ENCODE measurements around the gene SLC16A2. TPM values are rescaled to one million over a fixed set of nuclear protein-coding genes. Genes with fewer than 3 reads are reported as not detected.
"Not testable (repeated sequence)": the region's sequence is repeated elsewhere in the genome, so short reads cannot be mapped to it uniquely, and the experiment has no call there.

SLC16A2 gene
- total RNA-seq, 4 donors from 2014 or later = 6.4 to 12.1 (median 9.4) TPM

GRCh38 chrX:74449937-74450330, 28.6 kb downstream of the SLC16A2 start:
- H3K4me3 ChIP-seq = no peak overlapping the region
- WGBS, 2 donors (ENCODE audit: low coverage in 1 of 2) = 80 to 100% methylated on average over 1 of the region's 3 CpGs
- no peaks in the 10 kb centered on the region for H3K36me3 ChIP-seq
- no peaks in the 10 kb centered on the region for H3K4me1 ChIP-seq
- no peak overlapping the region for H3K27ac ChIP-seq
- H3K9me3 ChIP-seq = no peaks in the 10 kb centered on the region
- TF ChIP-seq POLR2AphosphoS5 (IDR thresholded peaks at IDR 0.05) = no peak
- no peak for TF ChIP-seq EP300 (IDR thresholded peaks at IDR 0.05)
- no peak for TF ChIP-seq CTCF (IDR thresholded peaks at IDR 0.05)
- TF ChIP-seq POLR2A (IDR thresholded peaks at IDR 0.05) = no peak
- no peaks in the 10 kb centered on the region for H3K27me3 ChIP-seq
- ATAC-seq = no peak

- Histone ChIP-seq H3K27me3 (no peaks in the 10 kb centered on the region), H3K4me3 (no peak overlapping the region), H3K36me3 (no peaks in the 10 kb centered on the region), H3K4me1 (no peaks in the 10 kb centered on the region), H3K9me3 (no peaks in the 10 kb centered on the region), H3K27ac (no peak overlapping the region)
- peak; percentile 73 for ATAC-seq
- TF ChIP-seq POLR2A (IDR thresholded peaks at IDR 0.05) (no peak), POLR2AphosphoS5 (IDR thresholded peaks at IDR 0.05) (peak; percentile 37)
- 8 to 36% methylated on average over 1 of the region's 1 CpG for WGBS, 2 donors (ENCODE audit: low coverage in 1 of 2)
Measured at GRCh38 chrX:74450803-74451449, 29.6 kb downstream of the SLC16A2 start.

- WGBS, 2 donors (ENCODE audit: low coverage in 1 of 2) = 60 to 74% methylated on average over 2 to 5 of the region's 5 CpGs
- Histone ChIP-seq H3K36me3 (no peaks in the 10 kb centered on the region), H3K4me1 (no peaks in the 10 kb centered on the region), H3K27me3 (no peaks in the 10 kb centered on the region), H3K9me3 (no peaks in the 10 kb centered on the region), H3K27ac (no peak overlapping the region), H3K4me3 (no peak overlapping the region)
- TF ChIP-seq POLR2A (IDR thresholded peaks at IDR 0.05) = no peak
- TF ChIP-seq EP300 (IDR thresholded peaks at IDR 0.05) = no peak
- no peak for TF ChIP-seq CTCF (IDR thresholded peaks at IDR 0.05)
- no peak for TF ChIP-seq POLR2AphosphoS5 (IDR thresholded peaks at IDR 0.05)
- ATAC-seq = no peak
Measured at GRCh38 chrX:74451450-74452198, 30.3 kb downstream of the SLC16A2 start.

GRCh38 chrX:74452199-74452481, 30.8 kb downstream of the SLC16A2 start:
- H3K27ac ChIP-seq = no peak overlapping the region
- H3K4me1 ChIP-seq = no peaks in the 10 kb centered on the region
- WGBS, 2 donors (ENCODE audit: low coverage in 1 of 2) = 60% methylated on average over 2 of the region's 2 CpGs; no CpG with 5 or more reads in 1 of the 2 donors
- no peak for ATAC-seq
- H3K4me3 ChIP-seq = no peak overlapping the region
- H3K9me3 ChIP-seq = no peaks in the 10 kb centered on the region
- no peaks in the 10 kb centered on the region for H3K36me3 ChIP-seq
- TF ChIP-seq POLR2A (IDR thresholded peaks at IDR 0.05) (no peak), POLR2AphosphoS5 (IDR thresholded peaks at IDR 0.05) (no peak)
- no peaks in the 10 kb centered on the region for H3K27me3 ChIP-seq

GRCh38 chrX:74453178-74453577, 31.9 kb downstream of the SLC16A2 start:
- no peaks in the 10 kb centered on the region for H3K36me3 ChIP-seq
- no peaks in the 10 kb centered on the region for H3K9me3 ChIP-seq
- H3K27ac ChIP-seq = no peak overlapping the region
- H3K4me1 ChIP-seq = no peaks in the 10 kb centered on the region
- WGBS, 2 donors (ENCODE audit: low coverage in 1 of 2) = 78 to 97% methylated on average over 6 of the region's 7 CpGs
- H3K27me3 ChIP-seq = no peaks in the 10 kb centered on the region
- TF ChIP-seq EP300 (IDR thresholded peaks at IDR 0.05) = no peak
- TF ChIP-seq CTCF (IDR thresholded peaks at IDR 0.05) = no peak
- TF ChIP-seq POLR2AphosphoS5 (IDR thresholded peaks at IDR 0.05) = no peak
- no peak for TF ChIP-seq POLR2A (IDR thresholded peaks at IDR 0.05)
- ATAC-seq = no peak
- no peak overlapping the region for H3K4me3 ChIP-seq

- H3K4me1 ChIP-seq, H3K27ac ChIP-seq, H3K4me3 ChIP-seq, H3K27me3 ChIP-seq, H3K36me3 ChIP-seq, ATAC-seq, H3K9me3 ChIP-seq: not testable (repeated sequence)
- no CpG with 5 or more reads among the region's 3 CpGs for WGBS, 2 donors (ENCODE audit: low coverage in 1 of 2)
Measured at GRCh38 chrX:74454233-74454632, 32.9 kb downstream of the SLC16A2 start.

All from gastroesophageal sphincter (tissue), 4 donors.